NCI-H1694 (cell line): ENCODE measurements around the gene PPDPF.

ENCODE experiments used
- DNase-seq: peaks from one replicate; lab custom pipeline; 2025; lab: John Stamatoyannopoulos, UW

Gene PPDPF

GRCh38 chr20:63538204-63539091, 17.9 kb downstream of the PPDPF start:
- no peak for DNase-seq

GRCh38 chr20:63539092-63539430, 18.5 kb downstream of the PPDPF start:
- no peak for DNase-seq

GRCh38 chr20:63539441-63540370, 19.1 kb downstream of the PPDPF start:
- DNase-seq, result no peak

GRCh38 chr20:63540417-63541186, 20.0 kb downstream of the PPDPF start:
- no peak for DNase-seq

- no peak for DNase-seq
These were observed 20.8 kb downstream of the PPDPF start for GRCh38 chr20:63541371-63541770.

GRCh38 chr20:63542031-63542559, 21.5 kb downstream of the PPDPF start:
- DNase-seq, result no peak

- DNase-seq, result no peak
These were observed 22.1 kb downstream of the PPDPF start for GRCh38 chr20:63542696-63543095.

- no peak for DNase-seq
These were observed 22.6 kb downstream of the PPDPF start for GRCh38 chr20:63543131-63543530.

- no peak for DNase-seq
These were observed 23.2 kb downstream of the PPDPF start for GRCh38 chr20:63543733-63544132.

GRCh38 chr20:63544241-63544957, 23.8 kb downstream of the PPDPF start:
- no peak for DNase-seq

GRCh38 chr20:63544958-63545516, 24.5 kb downstream of the PPDPF start:
- DNase-seq, result no peak

GRCh38 chr20:63545814-63546213, 25.2 kb downstream of the PPDPF start:
- no peak for DNase-seq

- DNase-seq, result no peak
These were observed 25.8 kb downstream of the PPDPF start for GRCh38 chr20:63546256-63546955.

- no peak for DNase-seq
These were observed 26.6 kb downstream of the PPDPF start for GRCh38 chr20:63546956-63547724.

- DNase-seq, result no peak
These were observed 27.3 kb downstream of the PPDPF start, which contains the start of gene SRMS for GRCh38 chr20:63547725-63548480. Gene SRMS, minus strand, starts transcription at chr20:63547749. Its CDS starts 286 bp downstream, at chr20:63547463.

- no peak for DNase-seq
These were observed 28.0 kb downstream of the PPDPF start for GRCh38 chr20:63548542-63548941.

- no peak for DNase-seq
These were observed 28.5 kb downstream of the PPDPF start for GRCh38 chr20:63549019-63549418.

GRCh38 chr20:63549679-63550282, 29.2 kb downstream of the PPDPF start:
- no peak for DNase-seq
